ENCODE data around the gene SYNGR1.

The SYNGR1 gene

GRCh38 chr22:39344046-39344390 is 5.8 kb upstream of the SYNGR1 start:
- TF ChIP-seq CTCF (IDR thresholded peaks at IDR 0.05; ENCODE audit: insufficient read depth, low read depth, low read length, missing control alignments) = no peak
- no peak overlapping the region for H3K4me3 ChIP-seq (ENCODE audit: low read depth, low read length)
- no peak for DNase-seq (ENCODE audit: low read depth)

- DNase-seq (ENCODE audit: low read depth) = no peak
- TF ChIP-seq CTCF (IDR thresholded peaks at IDR 0.05; ENCODE audit: insufficient read depth, low read depth, low read length, missing control alignments) = no peak
Measured at GRCh38 chr22:39345231-39345630, 4.6 kb upstream of the SYNGR1 start.

GRCh38 chr22:39348909-39349505 is 784 bp upstream of the SYNGR1 start:
- TF ChIP-seq CTCF (IDR thresholded peaks at IDR 0.05; ENCODE audit: insufficient read depth, low read depth, low read length, missing control alignments) = no peak
- no peak for DNase-seq (ENCODE audit: low read depth)
- H3K4me3 ChIP-seq (ENCODE audit: low read depth, low read length) = peak overlapping the region; percentile 60

More at GRCh38 chr22:39345231-39345630, 4.6 kb upstream of the SYNGR1 start:
- H3K4me3 ChIP-seq (ENCODE audit: low read depth, low read length) = no peak overlapping the region

- TF ChIP-seq CTCF (IDR thresholded peaks at IDR 0.05; ENCODE audit: insufficient read depth, low read depth, low read length, missing control alignments) = no peak
- peak overlapping the region; percentile 60 for H3K4me3 ChIP-seq (ENCODE audit: low read depth, low read length)
- peak; percentile 31 for DNase-seq (ENCODE audit: low read depth)
Measured at GRCh38 chr22:39349506-39349966, 255 bp upstream of the SYNGR1 start.

GRCh38 chr22:39350757-39351688 is 1.2 kb downstream of the SYNGR1 start:
- DNase-seq (ENCODE audit: low read depth) = no peak
- TF ChIP-seq CTCF (IDR thresholded peaks at IDR 0.05; ENCODE audit: insufficient read depth, low read depth, low read length, missing control alignments) = no peak
- H3K4me3 ChIP-seq (ENCODE audit: low read depth, low read length) = no peak overlapping the region

GRCh38 chr22:39351689-39352214 is 2.0 kb downstream of the SYNGR1 start:
- H3K4me3 ChIP-seq (ENCODE audit: low read depth, low read length) = no peak overlapping the region

More at GRCh38 chr22:39351689-39352214, 2.0 kb downstream of the SYNGR1 start:
- DNase-seq (ENCODE audit: low read depth) = peak; percentile 11
- TF ChIP-seq CTCF (IDR thresholded peaks at IDR 0.05; ENCODE audit: insufficient read depth, low read depth, low read length, missing control alignments) = no peak

Data from GM12865 (cell line).